ENCODE measurements around the gene DAPP1. TPM values are rescaled to one million over a fixed set of nuclear protein-coding genes. Genes with fewer than 3 reads are reported as not detected.
"Not testable (repeated sequence)": the region's sequence is repeated elsewhere in the genome, so short reads cannot be mapped to it uniquely, and the experiment has no call there.

Gene DAPP1, protein sequence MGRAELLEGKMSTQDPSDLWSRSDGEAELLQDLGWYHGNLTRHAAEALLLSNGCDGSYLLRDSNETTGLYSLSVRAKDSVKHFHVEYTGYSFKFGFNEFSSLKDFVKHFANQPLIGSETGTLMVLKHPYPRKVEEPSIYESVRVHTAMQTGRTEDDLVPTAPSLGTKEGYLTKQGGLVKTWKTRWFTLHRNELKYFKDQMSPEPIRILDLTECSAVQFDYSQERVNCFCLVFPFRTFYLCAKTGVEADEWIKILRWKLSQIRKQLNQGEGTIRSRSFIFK
- 0.03 TPM in 1 of 2 replicates, not detected in the other for polyA plus RNA-seq (2011; rRNA removed)
- polyA plus RNA-seq (2012; cell fraction: cytosol; rRNA removed) = not detected in 2 replicates
- not detected in 2 replicates for polyA plus RNA-seq (2012; cell fraction: nucleus; rRNA removed)
- not detected in 3 replicates for polyA plus RNA-seq (2017; fragmentation: RNase III; extraction: RNeasy Plus Mini Kit Qiagen cat#74134 plus additional on column Dnase treatment)
- not detected in 2 replicates for polyA minus RNA-seq (2011; rRNA and poly(A)+ RNA removed)

DNA sequence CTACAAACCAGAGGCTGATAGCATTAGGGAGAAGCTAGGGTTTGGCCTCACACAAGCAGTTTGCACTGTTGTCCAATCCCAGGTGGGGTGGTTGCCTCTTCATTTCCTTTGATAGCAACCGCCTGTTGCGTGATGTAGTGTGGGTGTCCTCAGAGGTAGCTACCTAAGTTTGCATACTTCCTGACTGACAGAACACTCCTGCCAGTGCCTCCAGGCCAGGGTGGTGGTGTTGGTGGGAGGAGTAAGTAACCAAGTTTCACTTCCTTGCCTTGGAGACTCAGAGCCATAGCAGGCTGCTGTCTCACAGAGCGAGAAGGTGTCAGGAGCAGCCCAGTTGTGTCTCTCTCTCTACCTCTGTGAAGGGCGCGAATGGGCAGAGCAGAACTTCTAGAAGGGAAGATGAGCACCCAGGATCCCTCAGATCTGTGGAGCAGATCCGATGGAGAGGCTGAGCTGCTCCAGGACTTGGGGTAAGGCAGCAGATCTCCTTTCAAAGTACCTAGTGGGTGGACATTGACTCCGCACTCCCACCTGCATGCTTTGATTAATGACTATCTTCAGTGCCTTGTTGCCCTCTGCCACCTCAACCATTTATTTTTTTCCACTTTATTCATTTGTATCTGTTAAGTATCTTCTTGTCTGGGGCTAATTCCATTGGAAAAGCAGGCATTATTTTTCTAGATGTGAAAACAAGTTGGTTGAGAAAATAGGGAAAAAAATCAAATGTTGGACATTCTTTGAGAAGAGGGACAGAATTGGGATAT lies at the start of gene DAPP1:
Gene DAPP1 (plus strand): TSS at position 283 of the 764 bp plus-strand sequence. CDS start 87 bp downstream, at position 370.
- Histone ChIP-seq H3K4me1 (no peaks in the 10 kb centered on the region), H3K27ac (no peak within 1 kb of the TSS), H3K4me2 (no peak within 1 kb of the TSS), H3K4me3 (no peak within 1 kb of the TSS), H3K9me3 (no peaks in the 10 kb centered on the region)
- DNase-seq (ENCODE audit: low read depth in 1 of 2, low spot score in 1 of 2) (no peak), ATAC-seq (no peak), FAIRE-seq (no peak)
- no peak for TF ChIP-seq CHD2 (IDR thresholded peaks at IDR 0.05; ENCODE audit: low read length, partially characterized antibody)
- TF ChIP-seq POLR2AphosphoS2 (conservative IDR thresholded peaks at IDR 0.05; ENCODE audit: low read length) = no peak
- TF ChIP-seq ZNF302 (CRISPR knock-in tag; IDR thresholded peaks at IDR 0.05) = no peak
- TF ChIP-seq, protein P1, sequence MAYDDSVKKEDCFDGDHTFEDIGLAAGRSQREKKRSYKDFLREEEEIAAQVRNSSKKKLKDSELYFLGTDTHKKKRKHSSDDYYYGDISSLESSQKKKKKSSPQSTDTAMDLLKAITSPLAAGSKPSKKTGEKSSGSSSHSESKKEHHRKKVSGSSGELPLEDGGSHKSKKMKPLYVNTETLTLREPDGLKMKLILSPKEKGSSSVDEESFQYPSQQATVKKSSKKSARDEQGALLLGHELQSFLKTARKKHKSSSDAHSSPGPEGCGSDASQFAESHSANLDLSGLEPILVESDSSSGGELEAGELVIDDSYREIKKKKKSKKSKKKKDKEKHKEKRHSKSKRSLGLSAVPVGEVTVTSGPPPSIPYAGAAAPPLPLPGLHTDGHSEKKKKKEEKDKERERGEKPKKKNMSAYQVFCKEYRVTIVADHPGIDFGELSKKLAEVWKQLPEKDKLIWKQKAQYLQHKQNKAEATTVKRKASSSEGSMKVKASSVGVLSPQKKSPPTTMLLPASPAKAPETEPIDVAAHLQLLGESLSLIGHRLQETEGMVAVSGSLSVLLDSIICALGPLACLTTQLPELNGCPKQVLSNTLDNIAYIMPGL (CRISPR knock-in tag; IDR thresholded peaks at IDR 0.05; ENCODE audit: borderline replicate concordance) = no peak
- TF ChIP-seq HOXA7 (CRISPR knock-in tag; IDR thresholded peaks at IDR 0.05) = no peak
- TF ChIP-seq, protein P2, sequence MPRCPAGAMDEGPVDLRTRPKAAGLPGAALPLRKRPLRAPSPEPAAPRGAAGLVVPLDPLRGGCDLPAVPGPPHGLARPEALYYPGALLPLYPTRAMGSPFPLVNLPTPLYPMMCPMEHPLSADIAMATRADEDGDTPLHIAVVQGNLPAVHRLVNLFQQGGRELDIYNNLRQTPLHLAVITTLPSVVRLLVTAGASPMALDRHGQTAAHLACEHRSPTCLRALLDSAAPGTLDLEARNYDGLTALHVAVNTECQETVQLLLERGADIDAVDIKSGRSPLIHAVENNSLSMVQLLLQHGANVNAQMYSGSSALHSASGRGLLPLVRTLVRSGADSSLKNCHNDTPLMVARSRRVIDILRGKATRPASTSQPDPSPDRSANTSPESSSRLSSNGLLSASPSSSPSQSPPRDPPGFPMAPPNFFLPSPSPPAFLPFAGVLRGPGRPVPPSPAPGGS (IDR thresholded peaks at IDR 0.05) = no peak
- no peak for TF ChIP-seq FOXS1 (CRISPR knock-in tag; IDR thresholded peaks at IDR 0.05)
- TF ChIP-seq FOSB (CRISPR knock-in tag; IDR thresholded peaks at IDR 0.05) = no peak
- TF ChIP-seq RAD21 (conservative IDR thresholded peaks at IDR 0.05 in 1 of 2, IDR thresholded peaks at IDR 0.05 in 1 of 2) = no peak
- TF ChIP-seq TP53 (CRISPR knock-in tag; IDR thresholded peaks at IDR 0.05) = no peak
- no peak for TF ChIP-seq JUNB (IDR thresholded peaks at IDR 0.05)
- no peak for TF ChIP-seq CHD4 (IDR thresholded peaks at IDR 0.05; ENCODE audit: borderline replicate concordance)
- ChIA-PET POLR2A (no interaction called here), CTCF (interaction anchor here (1.4 to 1.8 kb wide), 2 partner anchors 9 to 10 kb away, joined by 4 to 9 read pairs; no protein-coding TSS in a partner anchor)
- 85% methylated on average over 7 of the region's 7 CpGs for WGBS (ENCODE audit: missing lambda C conversion rate)

DNA sequence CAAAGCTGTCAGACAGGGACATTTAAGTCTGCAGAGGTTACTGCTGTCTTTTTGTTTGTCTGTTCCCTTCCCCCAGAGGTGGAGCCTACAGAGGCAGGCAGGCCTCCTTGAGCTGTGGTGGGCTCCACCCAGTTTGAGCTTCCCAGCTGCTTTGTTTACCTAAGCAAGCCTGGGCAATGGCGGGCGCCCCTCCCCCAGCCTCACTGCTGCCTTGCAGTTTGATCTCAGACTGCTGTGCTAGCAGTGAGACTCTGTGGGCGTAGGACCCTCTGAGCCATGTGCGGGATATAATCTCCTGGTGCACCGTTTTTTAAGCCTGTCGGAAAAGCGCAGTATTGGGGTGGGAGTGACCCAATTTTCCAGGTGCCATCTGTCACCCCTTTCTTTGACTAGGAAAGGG lies 45.8 kb upstream of the DAPP1 start:
- H3K9me3 ChIP-seq; DNase-seq (ENCODE audit: low read depth in 1 of 2, low spot score in 1 of 2); H3K4me2 ChIP-seq; H3K27ac ChIP-seq; ATAC-seq; POLR2A ChIA-PET; FAIRE-seq; CTCF ChIA-PET; H3K4me1 ChIP-seq; H3K4me3 ChIP-seq: not testable (repeated sequence)
- 53% methylated on average over 3 of the region's 7 CpGs for WGBS (ENCODE audit: missing lambda C conversion rate)

DNA sequence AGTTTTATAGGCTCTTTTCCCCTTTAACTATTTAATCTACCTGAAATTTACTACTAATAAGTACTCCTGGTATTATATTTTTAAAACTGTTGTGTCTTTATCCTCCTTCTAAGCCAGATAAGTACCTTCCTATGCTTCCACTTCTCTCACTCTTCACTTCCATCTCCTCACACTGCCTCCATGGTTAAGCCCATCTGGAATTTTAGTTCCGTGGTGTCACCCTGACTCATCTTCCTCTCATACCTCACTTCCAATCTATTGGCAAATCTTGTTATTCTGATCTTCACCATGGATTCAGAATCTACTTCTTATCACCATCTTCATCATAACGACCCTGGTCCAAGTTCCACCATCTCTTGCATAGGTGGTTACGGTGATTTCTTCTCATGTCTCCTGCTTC lies 32.7 kb upstream of the DAPP1 start:
- FAIRE-seq = no peak
- DNase-seq (ENCODE audit: low read depth in 1 of 2, low spot score in 1 of 2) = no peak
- POLR2A ChIA-PET = no interaction called here
- Histone ChIP-seq H3K4me2 (no peak overlapping the region), H3K4me1 (no peaks in the 10 kb centered on the region), H3K27ac (no peak overlapping the region), H3K9me3 (no peaks in the 10 kb centered on the region), H3K4me3 (no peak overlapping the region)
- CTCF ChIA-PET = no interaction called here
- no peak for ATAC-seq
- 48% methylated on average over 3 of the region's 3 CpGs for WGBS (ENCODE audit: missing lambda C conversion rate)
- TF ChIP-seq, protein P3, sequence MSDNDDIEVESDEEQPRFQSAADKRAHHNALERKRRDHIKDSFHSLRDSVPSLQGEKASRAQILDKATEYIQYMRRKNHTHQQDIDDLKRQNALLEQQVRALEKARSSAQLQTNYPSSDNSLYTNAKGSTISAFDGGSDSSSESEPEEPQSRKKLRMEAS (IDR thresholded peaks at IDR 0.05) = no peak
- TF ChIP-seq HOXB5 (CRISPR knock-in tag; IDR thresholded peaks at IDR 0.05) (no peak), ZNF302 (CRISPR knock-in tag; IDR thresholded peaks at IDR 0.05) (no peak)

Measured in A549 (cell line).